AG10803 (cell line): ENCODE data around the gene MDH1.
"Not testable (repeated sequence)": the region's sequence is repeated elsewhere in the genome, so short reads cannot be mapped to it uniquely, and the experiment has no call there.

Experiments
- DNase-seq: peaks from one replicate; pipeline ENCODE4 v3.0.0; 2010; ENCODE audit warnings: low read depth
- H3K4me3 ChIP-seq: 2 replicates; pipeline ENCODE4 v1.5.1; 2011; ENCODE audit warnings: mild to moderate bottlenecking, low read length, control low read depth
- CTCF ChIP-seq: conservative IDR thresholded peaks from 2 replicates; pipeline ENCODE4 v1.5.1; 2011; ENCODE audit warnings: mild to moderate bottlenecking, low read length, control low read depth, inconsistent platforms

Gene MDH1

GRCh38 chr2:63588385-63589147 lies at the start of gene MDH1, which contains the start of gene WDPCP:
Gene MDH1, plus strand, starts transcription at chr2:63588963. Its CDS starts 81 bp downstream, at chr2:63589044.
Gene WDPCP, minus strand, starts transcription at chr2:63588477. Its CDS starts 206 bp downstream, at chr2:63588271.
- DNase-seq = peak; percentile 100
- TF ChIP-seq CTCF = no peak
- peak within 1 kb of the TSS; percentile 92 for H3K4me3 ChIP-seq

GRCh38 chr2:63539416-63540162 lies 49.2 kb upstream of the MDH1 start:
- no peak for TF ChIP-seq CTCF
- no peak overlapping the region for H3K4me3 ChIP-seq
- no peak for DNase-seq

DNA sequence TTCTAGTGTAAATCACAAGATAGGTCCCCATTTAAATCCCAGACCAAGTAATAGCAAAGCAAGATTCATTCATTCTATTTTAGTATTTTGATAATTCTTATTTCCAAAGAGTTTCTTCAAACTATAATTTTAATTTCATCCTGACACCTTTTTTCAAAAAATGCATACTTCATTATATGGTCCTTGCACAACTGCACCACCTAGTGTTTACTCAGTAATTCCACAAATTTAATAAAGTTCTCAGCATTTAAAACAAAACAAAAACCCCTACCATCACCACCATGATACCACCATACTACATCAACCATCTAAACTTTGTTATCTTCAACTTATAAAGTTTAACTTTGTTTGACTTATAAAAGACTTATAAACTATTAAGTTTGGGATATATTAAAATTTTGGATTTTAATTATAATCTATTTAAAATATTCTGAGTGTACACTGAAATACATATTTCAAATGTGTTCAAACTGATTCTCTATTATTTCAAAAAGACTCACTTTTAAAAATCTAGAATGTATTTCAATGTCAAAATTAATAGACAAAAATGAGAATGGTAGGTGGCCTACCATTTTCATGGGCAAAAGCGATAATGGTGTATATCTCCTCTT lies 44.6 kb upstream of the MDH1 start:
- DNase-seq = peak; percentile 8
- H3K4me3 ChIP-seq = no peak overlapping the region

DNA sequence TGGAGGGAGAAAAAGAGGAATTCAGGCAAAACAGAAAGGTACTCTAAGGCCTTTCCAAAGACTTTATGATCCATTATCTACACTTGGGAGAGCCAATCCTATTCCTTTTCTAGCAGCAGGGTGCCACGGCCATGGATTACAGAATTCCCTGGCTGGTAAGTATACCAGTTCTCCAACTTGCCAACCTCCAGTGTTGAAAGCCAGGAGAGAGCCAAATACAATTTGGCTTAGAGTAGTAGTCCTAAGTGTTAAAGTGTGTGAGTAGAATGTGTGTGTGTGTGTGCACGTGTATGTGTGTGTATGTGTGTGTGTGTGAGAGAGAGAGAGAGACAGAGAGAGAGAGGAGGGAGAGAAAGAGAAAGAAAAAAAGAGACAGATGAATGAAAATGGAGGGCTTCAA lies 43.7 kb upstream of the MDH1 start:
- no peak for TF ChIP-seq CTCF
- H3K4me3 ChIP-seq = no peak overlapping the region
- DNase-seq = no peak

More for the DNA sequence above, 44.6 kb upstream of the MDH1 start:
- peak; percentile 62 for TF ChIP-seq CTCF

GRCh38 chr2:63553049-63553448 lies 35.7 kb upstream of the MDH1 start:
- DNase-seq = peak; percentile 24
- TF ChIP-seq CTCF = no peak
- H3K4me3 ChIP-seq = no peak overlapping the region

- H3K4me3 ChIP-seq = no peak overlapping the region
- no peak for TF ChIP-seq CTCF
- DNase-seq = no peak
These were observed 33.5 kb upstream of the MDH1 start for GRCh38 chr2:63555299-63555698.

GRCh38 chr2:63555931-63556330 lies 32.8 kb upstream of the MDH1 start:
- no peak overlapping the region for H3K4me3 ChIP-seq
- DNase-seq = no peak
- no peak for TF ChIP-seq CTCF

DNA sequence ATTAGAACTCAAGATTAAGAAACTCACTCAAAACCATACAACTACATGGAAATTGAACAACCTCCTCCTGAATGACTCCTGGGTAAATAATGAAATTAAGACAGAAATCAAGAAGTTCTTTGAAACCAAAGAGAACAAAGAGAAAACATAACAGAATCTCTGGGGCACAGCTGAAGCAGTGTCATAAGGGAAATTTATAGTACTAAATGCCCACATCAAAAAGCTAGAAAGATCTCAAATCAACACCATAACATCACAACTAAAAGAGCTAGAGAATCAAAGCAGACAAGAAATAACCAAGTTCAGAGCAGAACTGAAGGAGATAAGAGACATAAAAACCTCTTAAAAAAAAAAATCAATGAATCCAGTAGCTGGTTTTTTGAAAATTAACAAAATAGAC lies 30.9 kb upstream of the MDH1 start:
- DNase-seq, H3K4me3 ChIP-seq: not testable (repeated sequence)

DNA sequence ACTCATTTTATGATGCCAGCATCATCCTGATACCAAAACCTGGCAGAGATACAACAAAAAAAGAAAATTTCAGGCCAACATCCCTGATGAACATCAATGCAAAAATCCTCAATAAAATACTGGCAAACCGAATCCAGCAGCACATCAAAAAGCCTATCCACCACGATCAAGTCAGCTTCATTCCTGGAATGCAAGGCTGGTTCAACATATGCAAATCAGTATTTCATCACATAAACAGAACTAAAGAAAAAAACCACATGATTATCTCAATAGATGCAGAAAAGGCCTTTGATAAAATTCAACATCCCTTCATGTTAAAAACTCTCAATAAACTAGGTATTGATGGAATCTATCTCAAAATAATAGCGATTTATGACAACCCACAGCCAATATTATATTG lies 29.8 kb upstream of the MDH1 start:
- not testable (repeated sequence) for DNase-seq, H3K4me3 ChIP-seq
